GM06990 (cell line): ENCODE measurements around the gene PPP2R1B.

Experiments used
- DNase-seq: peaks from one replicate; pipeline ENCODE4 v3.0.0-alpha.2; 2011; ENCODE audit not compliant: insufficient read length; ENCODE audit errors: extremely low read depth
- H3K27me3 ChIP-seq: replicated peaks from 2 replicates; pipeline ENCODE4 v1.6.0; 2011; ENCODE audit warnings: low read length; ENCODE audit not compliant: control insufficient read depth, insufficient read depth
- H3K36me3 ChIP-seq: 2 replicates; pipeline ENCODE4 v1.5.1; 2011; ENCODE audit warnings: low read length; ENCODE audit not compliant: control insufficient read depth, insufficient read depth
- H3K4me3 ChIP-seq: replicated peaks from 2 replicates; pipeline ENCODE4 v1.5.1; 2011; ENCODE audit warnings: low read depth, mild to moderate bottlenecking, control low read depth, low read length
- TF ChIP-seq, protein P1 (sequence below): IDR thresholded peaks from 2 replicates; pipeline ENCODE4 v1.5.1; 2011; ENCODE audit warnings: low read length, control low read depth, mild to moderate bottlenecking, inconsistent platforms; ENCODE audit not compliant: insufficient read depth, poor library complexity, severe bottlenecking

Gene PPP2R1B

GRCh38 chr11:111731821-111732220 lies 34.4 kb downstream of the PPP2R1B start:
- Histone ChIP-seq H3K4me3 (no peak overlapping the region), H3K36me3 (peaks cover 3% of the 10 kb centered on the region), H3K27me3 (no peaks in the 10 kb centered on the region)
- no peak for DNase-seq
- TF ChIP-seq, protein P1, sequence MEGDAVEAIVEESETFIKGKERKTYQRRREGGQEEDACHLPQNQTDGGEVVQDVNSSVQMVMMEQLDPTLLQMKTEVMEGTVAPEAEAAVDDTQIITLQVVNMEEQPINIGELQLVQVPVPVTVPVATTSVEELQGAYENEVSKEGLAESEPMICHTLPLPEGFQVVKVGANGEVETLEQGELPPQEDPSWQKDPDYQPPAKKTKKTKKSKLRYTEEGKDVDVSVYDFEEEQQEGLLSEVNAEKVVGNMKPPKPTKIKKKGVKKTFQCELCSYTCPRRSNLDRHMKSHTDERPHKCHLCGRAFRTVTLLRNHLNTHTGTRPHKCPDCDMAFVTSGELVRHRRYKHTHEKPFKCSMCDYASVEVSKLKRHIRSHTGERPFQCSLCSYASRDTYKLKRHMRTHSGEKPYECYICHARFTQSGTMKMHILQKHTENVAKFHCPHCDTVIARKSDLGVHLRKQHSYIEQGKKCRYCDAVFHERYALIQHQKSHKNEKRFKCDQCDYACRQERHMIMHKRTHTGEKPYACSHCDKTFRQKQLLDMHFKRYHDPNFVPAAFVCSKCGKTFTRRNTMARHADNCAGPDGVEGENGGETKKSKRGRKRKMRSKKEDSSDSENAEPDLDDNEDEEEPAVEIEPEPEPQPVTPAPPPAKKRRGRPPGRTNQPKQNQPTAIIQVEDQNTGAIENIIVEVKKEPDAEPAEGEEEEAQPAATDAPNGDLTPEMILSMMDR, result no peak

DNA sequence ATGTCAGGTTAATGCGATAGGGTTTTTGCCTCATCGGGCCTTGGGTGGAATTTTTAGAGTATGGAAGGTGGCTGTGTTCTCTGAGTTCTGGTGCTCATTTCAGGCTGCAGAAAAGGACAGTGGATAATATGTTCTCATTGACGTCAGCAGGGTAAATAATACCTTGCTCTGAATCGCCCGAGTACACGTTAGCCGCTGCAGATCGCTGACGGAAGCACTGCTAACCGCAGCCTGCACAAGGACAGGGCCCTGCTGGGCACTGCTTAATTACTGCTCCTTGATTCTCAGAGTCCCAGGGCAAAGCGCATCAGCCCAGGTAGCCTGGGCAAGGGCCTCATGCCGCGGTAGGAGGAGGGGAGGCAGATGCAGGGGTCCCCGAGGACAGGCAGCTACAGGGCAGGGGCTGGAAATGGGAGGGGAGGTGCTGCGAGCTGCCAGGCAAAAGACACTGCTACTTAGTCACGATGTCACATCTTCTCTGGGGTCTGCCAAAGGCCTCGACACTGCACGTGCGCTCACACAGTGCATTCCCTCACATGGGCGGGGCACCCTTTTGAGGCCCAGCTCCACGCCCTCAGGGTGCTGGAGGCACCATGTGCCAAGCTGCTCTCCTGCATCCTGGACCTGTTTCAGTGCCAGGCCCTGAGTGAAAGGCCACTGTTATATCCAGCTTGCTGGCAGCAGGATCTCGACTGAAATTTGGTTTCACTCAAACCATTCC lies 35.2 kb downstream of the PPP2R1B start:
- H3K36me3 ChIP-seq, result peaks cover 5% of the 10 kb centered on the region
- H3K4me3 ChIP-seq, result no peak overlapping the region
- TF ChIP-seq, protein P1, result no peak
- DNase-seq, result no peak
- H3K27me3 ChIP-seq, result no peaks in the 10 kb centered on the region

GRCh38 chr11:111729831-111730311 lies 36.3 kb downstream of the PPP2R1B start:
- H3K27me3 ChIP-seq, result no peaks in the 10 kb centered on the region
- H3K36me3 ChIP-seq, result peaks cover 5% of the 10 kb centered on the region
- TF ChIP-seq, protein P1, result no peak
- no peak overlapping the region for H3K4me3 ChIP-seq
- no peak for DNase-seq

GRCh38 chr11:111729071-111729830 lies 36.9 kb downstream of the PPP2R1B start:
- Histone ChIP-seq H3K36me3 (peaks cover 7% of the 10 kb centered on the region), H3K27me3 (no peaks in the 10 kb centered on the region), H3K4me3 (no peak overlapping the region)
- TF ChIP-seq, protein P1, result no peak
- DNase-seq, result no peak

- TF ChIP-seq, protein P1, result no peak
- Histone ChIP-seq H3K36me3 (peaks cover 18% of the 10 kb centered on the region), H3K4me3 (no peak overlapping the region), H3K27me3 (no peaks in the 10 kb centered on the region)
- no peak for DNase-seq
These were observed 38.8 kb downstream of the PPP2R1B start for GRCh38 chr11:111727431-111727830.
